ENCODE measurements around the gene IL13RA1.

Gene IL13RA1

GRCh38 chrX:118694638-118695037 lies 32.8 kb upstream of the IL13RA1 start:
- Histone ChIP-seq H3K79me2 (ENCODE audit: low read length) (no peaks in the 10 kb centered on the region), H3K27me3 (replicated peaks; ENCODE audit: insufficient read depth, low read length) (no peaks in the 10 kb centered on the region), H3K36me3 (replicated peaks; ENCODE audit: insufficient read depth, low read length) (no peaks in the 10 kb centered on the region), H3K4me1 (ENCODE audit: low read length) (no peaks in the 10 kb centered on the region), H2AFZ (ENCODE audit: low read length) (no peak overlapping the region), H3K4me3 (ENCODE audit: low read length) (no peak overlapping the region), H3K4me2 (ENCODE audit: low read depth, low read length) (no peak overlapping the region), H3K9me2 (replicated peaks; ENCODE audit: insufficient read depth, low read length) (no peaks in the 10 kb centered on the region), H3K9me3 (replicated peaks; ENCODE audit: insufficient read depth, low read length) (no peaks in the 10 kb centered on the region), H3K27ac (ENCODE audit: low read length) (no peak overlapping the region), H3K9ac (ENCODE audit: low read length) (no peak overlapping the region), H3F3A (ENCODE audit: insufficient read depth, low read length) (no peaks in the 10 kb centered on the region), H4K20me1 (ENCODE audit: insufficient read depth, low read length) (no peaks in the 10 kb centered on the region)
- TF ChIP-seq EZH2 (optimal IDR thresholded peaks at IDR 0.05; ENCODE audit: low read depth, low read length) (no peak), EZH2phosphoT487 (IDR thresholded peaks at IDR 0.05; ENCODE audit: low read length) (no peak), CTCF (IDR thresholded peaks at IDR 0.05; ENCODE audit: low read length) (no peak)
- DNase-seq = no peak

GRCh38 chrX:118698516-118699170 lies 28.8 kb upstream of the IL13RA1 start:
- Histone ChIP-seq H3K9ac (ENCODE audit: low read length) (no peak overlapping the region), H3K4me2 (ENCODE audit: low read depth, low read length) (no peak overlapping the region), H4K20me1 (ENCODE audit: insufficient read depth, low read length) (no peaks in the 10 kb centered on the region), H3F3A (ENCODE audit: insufficient read depth, low read length) (no peaks in the 10 kb centered on the region), H3K27ac (ENCODE audit: low read length) (no peak overlapping the region), H3K27me3 (replicated peaks; ENCODE audit: insufficient read depth, low read length) (no peaks in the 10 kb centered on the region), H3K36me3 (replicated peaks; ENCODE audit: insufficient read depth, low read length) (no peaks in the 10 kb centered on the region), H3K4me3 (ENCODE audit: low read length) (no peak overlapping the region), H3K4me1 (ENCODE audit: low read length) (no peaks in the 10 kb centered on the region), H3K9me2 (replicated peaks; ENCODE audit: insufficient read depth, low read length) (no peaks in the 10 kb centered on the region), H3K9me3 (replicated peaks; ENCODE audit: insufficient read depth, low read length) (no peaks in the 10 kb centered on the region), H3K79me2 (ENCODE audit: low read length) (no peaks in the 10 kb centered on the region), H2AFZ (ENCODE audit: low read length) (no peak overlapping the region)
- no peak for DNase-seq
- no peak for TF ChIP-seq EZH2phosphoT487 (IDR thresholded peaks at IDR 0.05; ENCODE audit: low read length)
- TF ChIP-seq EZH2 (optimal IDR thresholded peaks at IDR 0.05; ENCODE audit: low read depth, low read length) = no peak
- TF ChIP-seq CTCF (IDR thresholded peaks at IDR 0.05; ENCODE audit: low read length) = no peak

GRCh38 chrX:118702741-118703140 lies 24.7 kb upstream of the IL13RA1 start:
- Histone ChIP-seq H3K36me3 (replicated peaks; ENCODE audit: insufficient read depth, low read length) (no peaks in the 10 kb centered on the region), H4K20me1 (ENCODE audit: insufficient read depth, low read length) (no peaks in the 10 kb centered on the region), H3K4me3 (ENCODE audit: low read length) (no peak overlapping the region), H3K4me1 (ENCODE audit: low read length) (no peaks in the 10 kb centered on the region), H3K9me3 (replicated peaks; ENCODE audit: insufficient read depth, low read length) (no peaks in the 10 kb centered on the region), H3K27me3 (replicated peaks; ENCODE audit: insufficient read depth, low read length) (no peaks in the 10 kb centered on the region), H3K9me2 (replicated peaks; ENCODE audit: insufficient read depth, low read length) (no peaks in the 10 kb centered on the region), H3K79me2 (ENCODE audit: low read length) (no peaks in the 10 kb centered on the region), H3K4me2 (ENCODE audit: low read depth, low read length) (no peak overlapping the region), H2AFZ (ENCODE audit: low read length) (no peak overlapping the region), H3F3A (ENCODE audit: insufficient read depth, low read length) (no peaks in the 10 kb centered on the region), H3K27ac (ENCODE audit: low read length) (no peak overlapping the region), H3K9ac (ENCODE audit: low read length) (no peak overlapping the region)
- TF ChIP-seq CTCF (IDR thresholded peaks at IDR 0.05; ENCODE audit: low read length) (no peak), EZH2 (optimal IDR thresholded peaks at IDR 0.05; ENCODE audit: low read depth, low read length) (no peak), EZH2phosphoT487 (IDR thresholded peaks at IDR 0.05; ENCODE audit: low read length) (no peak)
- DNase-seq = no peak
